Right lobe of liver (tissue), 6 donors: ENCODE results near the gene SPPL2A. TPM values are rescaled to one million over a fixed set of nuclear protein-coding genes. Genes with fewer than 3 reads are reported as not detected.

Experiments
- ATAC-seq, 4 donors: fragments of 200-7000 bp; cut with Tn5 transposase; one replicate each; pipeline ENCODE4 v1.9.1; 2020; ENCODE audit warnings: mild to moderate bottlenecking in 4 of 4, moderate library complexity in 4 of 4
- DNase-seq, 3 donors: peaks; one replicate each; pipeline ENCODE4 v3.0.0-alpha.2; 2020
- H3K27ac ChIP-seq, 3 donors: fragments of 200-600 bp; one replicate each; pipeline ENCODE4 v1.8.0; 2022
- H3K27me3 ChIP-seq, 2 donors: fragments of 200-600 bp; one replicate each; pipeline ENCODE4 v1.8.0; 2022
- H3K36me3 ChIP-seq, 4 donors: fragments of 200-600 bp; sonication (generic) in 1 of 4; one replicate each; pipeline versions ENCODE4 v1.5.1 to v1.8.0; 2017 to 2022; ENCODE audit warnings: control low read depth in 1 of 4
- H3K4me1 ChIP-seq, 4 donors: fragments of 200-600 bp; sonication (generic) in 1 of 4; one replicate each; pipeline versions ENCODE4 v1.5.1 to v1.8.0; 2017 to 2022; ENCODE audit warnings: control low read depth in 1 of 4
- H3K4me3 ChIP-seq, 3 donors: fragments of 200-600 bp; one replicate each; pipeline ENCODE4 v1.8.0; 2022
- H3K9me3 ChIP-seq, 4 donors: fragments of 200-600 bp; sonication (generic) in 1 of 4; one replicate each; pipeline versions ENCODE4 v1.5.1 to v1.8.0; 2017 to 2022; ENCODE audit warnings: control low read depth in 1 of 4
- POLR2A ChIP-seq: fragments of 450-650 bp; IDR thresholded peaks from one replicate; pipeline ENCODE4 v1.6.1; 2017; ENCODE audit warnings: antibody characterized with exemption, mild to moderate bottlenecking
- WGBS: methylation state at CpG from one replicate; pipeline ENCODE4 v1.1.6; 2018; ENCODE audit warnings: low coverage, low lambda C conversion rate; ENCODE audit not compliant: insufficient coverage; ENCODE audit errors: missing lambda C conversion rate; 5-methylcytosine and 5-hydroxymethylcytosine counted together
- intact Hi-C, 2 donors: fragments of 100-400 bp; cut with DNase I; formaldehyde crosslinking; loops; one replicate each; pipeline versions ENCODE4 v1.11.2 to v1.14.1; 2022
- total RNA-seq, 6 experiments: library from RNA; depleted of rRNA in 2 of 6; stranded (reverse); fragments of >200 nt in 2 of 6; fragmentation: NEBNext Ultra II Directional in 3 of 6; extraction: Animal tissue kit (Norgen Biotek cat#: 25700) in 3 of 6; gene quantifications; one replicate each; pipeline versions ENCODE4 v1.1.0 to v1.2.4, GENCODE V29; 2016 to 2023
- TF ChIP-seq, protein P1 (sequence below), 4 donors: fragments of 200-600 bp in 3 of 4; fragments of 450-650 bp in 1 of 4; IDR thresholded peaks; one replicate each; pipeline versions ENCODE4 v1.5.1 to v1.8.0; 2016 to 2022; ENCODE audit warnings: antibody characterized with exemption in 4 of 4, mild to moderate bottlenecking in 2 of 4
- donor health status: DM: no; HTN: yes; CAD: no.
- donor health status: DM: no; HTN: no; CAD: no.
- donor health status: DM: no; HTN: no; CAD: no.
- donor health status: DM: no; HTN: yes; CAD: no.
- donor health status: DM: no; HTN: yes; CAD: no.

SPPL2A gene
- total RNA-seq, 6 experiments from 2014 or later: 94.0 to 239 (median 120) TPM

DNA sequence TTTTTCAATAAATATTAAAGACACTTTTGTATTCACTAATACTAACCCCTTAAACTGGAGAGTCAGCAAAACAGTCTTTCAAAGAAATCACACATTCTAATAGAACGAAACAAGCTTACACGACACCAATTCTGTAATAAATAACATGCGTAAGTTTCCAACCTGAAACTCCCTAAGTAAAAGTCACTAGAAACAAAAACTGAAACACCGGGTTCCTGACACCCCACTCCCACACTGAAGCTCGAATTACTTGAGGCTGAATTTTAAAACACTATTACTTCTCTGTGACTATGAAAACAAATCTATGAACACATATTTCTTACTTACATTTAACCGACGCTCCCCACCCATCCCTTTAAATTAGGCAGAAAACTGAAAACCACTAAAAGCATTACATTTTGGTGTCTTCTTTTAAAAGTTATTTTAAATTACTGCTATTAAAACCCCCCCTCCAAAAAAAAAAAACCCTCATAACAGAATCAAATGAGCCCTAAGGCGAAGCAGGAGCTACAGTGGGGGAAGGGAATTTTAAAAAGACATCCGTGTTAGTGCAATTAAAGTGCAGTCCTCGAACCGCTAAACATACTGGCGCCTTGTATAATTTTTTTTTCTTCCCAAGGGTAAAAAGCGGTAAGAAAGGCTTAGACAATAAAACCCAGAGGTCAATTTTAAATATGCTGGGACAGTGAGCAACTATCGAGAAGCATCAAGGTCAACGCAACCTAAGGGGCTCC lies 878 bp downstream of the SPPL2A start:
- peak; percentile 1 to 31 (median 20) for ATAC-seq
- Histone ChIP-seq H3K4me1 (peaks cover 0 to 14% (median 0%) of the 10 kb centered on the region in 4 donors), H3K27ac (peak overlapping the region; percentile 95 to 99 (median 97)), H3K4me3 (peak overlapping the region; percentile 91 to 93 (median 93)), H3K9me3 (no peaks in the 10 kb centered on the region), H3K36me3 (no peaks in the 10 kb centered on the region), H3K27me3 (no peaks in the 10 kb centered on the region)
- WGBS: 0% methylated on average over 15 of the region's 15 CpGs
- intact Hi-C loops: loop anchor here in 1 of 2 donors (10.0 kb wide), 1 partner anchor 80 kb away; the partner anchor contains the start of gene TRPM7
- DNase-seq: no peak
- TF ChIP-seq, protein P1, sequence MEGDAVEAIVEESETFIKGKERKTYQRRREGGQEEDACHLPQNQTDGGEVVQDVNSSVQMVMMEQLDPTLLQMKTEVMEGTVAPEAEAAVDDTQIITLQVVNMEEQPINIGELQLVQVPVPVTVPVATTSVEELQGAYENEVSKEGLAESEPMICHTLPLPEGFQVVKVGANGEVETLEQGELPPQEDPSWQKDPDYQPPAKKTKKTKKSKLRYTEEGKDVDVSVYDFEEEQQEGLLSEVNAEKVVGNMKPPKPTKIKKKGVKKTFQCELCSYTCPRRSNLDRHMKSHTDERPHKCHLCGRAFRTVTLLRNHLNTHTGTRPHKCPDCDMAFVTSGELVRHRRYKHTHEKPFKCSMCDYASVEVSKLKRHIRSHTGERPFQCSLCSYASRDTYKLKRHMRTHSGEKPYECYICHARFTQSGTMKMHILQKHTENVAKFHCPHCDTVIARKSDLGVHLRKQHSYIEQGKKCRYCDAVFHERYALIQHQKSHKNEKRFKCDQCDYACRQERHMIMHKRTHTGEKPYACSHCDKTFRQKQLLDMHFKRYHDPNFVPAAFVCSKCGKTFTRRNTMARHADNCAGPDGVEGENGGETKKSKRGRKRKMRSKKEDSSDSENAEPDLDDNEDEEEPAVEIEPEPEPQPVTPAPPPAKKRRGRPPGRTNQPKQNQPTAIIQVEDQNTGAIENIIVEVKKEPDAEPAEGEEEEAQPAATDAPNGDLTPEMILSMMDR (IDR thresholded peaks at IDR 0.05): no peak
- no peak for TF ChIP-seq POLR2A

DNA sequence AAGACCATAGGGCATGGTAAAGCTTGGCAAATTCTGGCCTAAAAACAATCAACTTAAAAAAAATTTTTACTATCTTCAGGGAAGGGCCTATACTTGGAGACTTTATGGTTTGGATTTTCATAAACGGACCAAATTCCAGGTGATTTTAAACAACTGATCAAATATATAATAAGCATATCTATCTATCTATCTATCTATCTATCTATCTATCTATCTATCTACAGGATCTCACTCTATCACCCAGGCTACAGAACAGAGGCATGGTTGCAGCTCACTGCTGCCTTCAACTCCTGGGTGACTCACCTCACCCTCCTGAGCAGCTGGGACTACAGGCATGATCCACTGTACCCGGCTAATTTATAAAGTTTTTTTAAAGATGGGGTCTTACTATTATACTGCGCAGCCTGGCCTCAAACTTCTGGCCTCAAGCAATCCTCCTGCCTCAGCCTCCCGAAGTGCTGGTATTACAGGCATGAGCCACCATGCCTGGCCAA lies 6.7 kb downstream of the SPPL2A start:
- Histone ChIP-seq H3K36me3 (no peaks in the 10 kb centered on the region), H3K27ac (no peak overlapping the region), H3K4me3 (no peak overlapping the region), H3K9me3 (no peaks in the 10 kb centered on the region), H3K4me1 (peaks cover 0 to 1% (median 0%) of the 10 kb centered on the region in 4 donors), H3K27me3 (no peaks in the 10 kb centered on the region)
- no peak for ATAC-seq
- no peak for DNase-seq
- intact Hi-C loops: no loop called here
- WGBS: 95% methylated on average over 4 of the region's 4 CpGs
- TF ChIP-seq, protein P1 (IDR thresholded peaks at IDR 0.05): no peak
- TF ChIP-seq POLR2A: no peak

GRCh38 chr15:50753463-50753862 lies 12.0 kb downstream of the SPPL2A start:
- ATAC-seq: no peak
- no peaks in the 10 kb centered on the region for H3K9me3 ChIP-seq
- WGBS: 100% methylated on average over 1 of the region's 1 CpG
- no peak overlapping the region for H3K27ac ChIP-seq
- intact Hi-C loops: no loop called here
- H3K4me1 ChIP-seq: peaks cover 0 to 9% (median 0%) of the 10 kb centered on the region in 4 donors
- H3K4me3 ChIP-seq: no peak overlapping the region
- DNase-seq: no peak
- H3K36me3 ChIP-seq: peaks cover 0 to 2% (median 0%) of the 10 kb centered on the region in 4 donors
- TF ChIP-seq, protein P1 (IDR thresholded peaks at IDR 0.05): no peak
- no peak for TF ChIP-seq POLR2A
- H3K27me3 ChIP-seq: no peaks in the 10 kb centered on the region

DNA sequence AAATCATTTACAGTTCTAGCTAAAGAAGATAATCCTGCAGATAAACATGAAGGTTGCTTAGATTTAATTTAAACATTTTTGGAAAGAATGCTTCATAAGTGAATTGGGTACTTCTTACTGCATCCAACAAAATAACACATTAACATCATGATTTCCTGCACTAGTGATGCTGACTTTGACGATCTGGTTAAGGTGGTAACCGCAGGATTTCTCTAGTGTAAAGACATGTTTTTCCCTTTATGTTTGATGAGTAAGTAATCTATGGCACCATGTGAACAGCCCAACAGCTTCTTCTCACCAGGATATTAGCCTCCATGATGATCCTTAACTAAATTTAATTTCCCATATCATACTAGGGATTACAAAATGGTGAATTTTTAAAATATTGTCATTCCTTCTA lies 14.1 kb downstream of the SPPL2A start:
- no peak for ATAC-seq
- peaks cover 0 to 23% (median 7%) of the 10 kb centered on the region in 4 donors for H3K36me3 ChIP-seq
- H3K27ac ChIP-seq: no peak overlapping the region
- no peak for DNase-seq
- H3K4me3 ChIP-seq: no peak overlapping the region
- no peaks in the 10 kb centered on the region for H3K9me3 ChIP-seq
- peaks cover 0 to 9% (median 0%) of the 10 kb centered on the region in 4 donors for H3K4me1 ChIP-seq
- intact Hi-C loops: no loop called here
- 89% methylated on average over 2 of the region's 2 CpGs for WGBS
- TF ChIP-seq POLR2A: no peak
- TF ChIP-seq, protein P1 (IDR thresholded peaks at IDR 0.05): no peak
- H3K27me3 ChIP-seq: no peaks in the 10 kb centered on the region
